CD4-positive, alpha-beta T cell (primary cell): ENCODE results near the gene STEAP3. TPM values are rescaled to one million over a fixed set of nuclear protein-coding genes. Genes with fewer than 3 reads are reported as not detected.

ENCODE experiments used
- ATAC-seq: fragments of 200-7000 bp; cut with Tn5 transposase; one replicate; pipeline ENCODE4 v1.10.0; 2022; ENCODE audit warnings: mild to moderate bottlenecking; ENCODE audit not compliant: poor library complexity
- CTCF ChIA-PET: fragments of 350-600 bp; sonication (Branson Sonifier 250); formaldehyde crosslinking; loops from one replicate; lab custom pipeline; 2021; ENCODE audit warnings: antibody characterized with exemption, inconsistent platforms; lab: Charles Lee
- POLR2A ChIA-PET: fragments of 350-600 bp; sonication (Branson Sonifier 250); formaldehyde crosslinking; loops from one replicate; lab custom pipeline; 2021; ENCODE audit warnings: antibody characterized with exemption, inconsistent platforms; lab: Charles Lee
- DNase-seq, 14 experiments: peaks; one replicate each; pipeline ENCODE4 v3.0.0-alpha.2; 2013 to 2020; ENCODE audit warnings: mixed read lengths in 2 of 14
- H3K27ac ChIP-seq, 2 donors: one replicate each; pipeline versions ENCODE4 v1.5.1 to v1.7.0; 2013; ENCODE audit warnings: low read length in 2 of 2, low read depth in 1 of 2, mild to moderate bottlenecking in 1 of 2
- H3K27me3 ChIP-seq, 2 experiments: 1 replicate in 1 of 2; 2 replicates in 1 of 2; pipeline versions ENCODE4 v1.6.1 to v1.7.0; 2013; ENCODE audit warnings: low read length in 2 of 2, control low read depth in 1 of 2, mild to moderate bottlenecking in 1 of 2, moderate library complexity in 1 of 2; ENCODE audit not compliant: insufficient read depth in 2 of 2, control insufficient read depth in 1 of 2
- H3K36me3 ChIP-seq: one replicate; pipeline ENCODE4 v1.6.1; 2013; ENCODE audit warnings: low read length, control low read depth; ENCODE audit not compliant: insufficient read depth
- H3K4me1 ChIP-seq: one replicate; pipeline ENCODE4 v1.6.1; 2013; ENCODE audit warnings: low read length, control low read depth; ENCODE audit not compliant: insufficient read depth
- H3K4me3 ChIP-seq: one replicate; pipeline ENCODE4 v1.5.1; 2013; ENCODE audit warnings: mild to moderate bottlenecking, low read length, moderate library complexity
- H3K9me3 ChIP-seq, 2 experiments: 1 replicate in 1 of 2; 2 replicates in 1 of 2; pipeline versions ENCODE4 v1.6.1 to v1.7.0; 2013; ENCODE audit warnings: low read length in 2 of 2, mild to moderate bottlenecking in 2 of 2, control low read depth in 1 of 2, moderate library complexity in 1 of 2; ENCODE audit not compliant: control insufficient read depth in 1 of 2, insufficient read depth in 1 of 2
- H3K27ac Mint-ChIP-seq: one replicate; pipeline ENCODE4 v1.8.0; 2020; ENCODE audit warnings: mixed read lengths
- H3K27me3 Mint-ChIP-seq: one replicate; pipeline ENCODE4 v1.8.0; 2021; ENCODE audit warnings: mixed read lengths
- H3K36me3 Mint-ChIP-seq: one replicate; pipeline ENCODE4 v1.8.0; 2021; ENCODE audit warnings: low read depth, mixed read lengths
- H3K4me1 Mint-ChIP-seq: one replicate; pipeline ENCODE4 v1.8.0; 2021; ENCODE audit warnings: low read depth, mixed read lengths
- H3K4me3 Mint-ChIP-seq: one replicate; pipeline ENCODE4 v1.8.0; 2020; ENCODE audit warnings: mild to moderate bottlenecking, mixed read lengths
- H3K9me3 Mint-ChIP-seq: one replicate; pipeline ENCODE4 v1.8.0; 2020; ENCODE audit warnings: mixed read lengths
- intact Hi-C, 2 experiments: fragments of 100-400 bp; cut with DNase I in 1 of 2; cut with micrococcal nuclease in 1 of 2; formaldehyde crosslinking; loops; one replicate each; pipeline versions ENCODE4 v1.15.1 to v1.9.0; 2023 to 2025; cut with DNase I, micrococcal nuclease
- total RNA-seq, 174 experiments: library from RNA in 2 of 174; stranded (reverse) in 2 of 174; gene quantifications; one replicate each; pipeline ENCODE4 v1.2.3 and lab custom pipeline; 2021 to 2026
- TF ChIP-seq, protein P1 (sequence below): fragments of 200-600 bp; IDR thresholded peaks from one replicate; pipeline ENCODE4 v1.8.0; 2022; ENCODE audit warnings: antibody characterized with exemption, mild to moderate bottlenecking

Gene STEAP3
- total RNA-seq, 2 experiments from 2014 or later: not detected

DNA sequence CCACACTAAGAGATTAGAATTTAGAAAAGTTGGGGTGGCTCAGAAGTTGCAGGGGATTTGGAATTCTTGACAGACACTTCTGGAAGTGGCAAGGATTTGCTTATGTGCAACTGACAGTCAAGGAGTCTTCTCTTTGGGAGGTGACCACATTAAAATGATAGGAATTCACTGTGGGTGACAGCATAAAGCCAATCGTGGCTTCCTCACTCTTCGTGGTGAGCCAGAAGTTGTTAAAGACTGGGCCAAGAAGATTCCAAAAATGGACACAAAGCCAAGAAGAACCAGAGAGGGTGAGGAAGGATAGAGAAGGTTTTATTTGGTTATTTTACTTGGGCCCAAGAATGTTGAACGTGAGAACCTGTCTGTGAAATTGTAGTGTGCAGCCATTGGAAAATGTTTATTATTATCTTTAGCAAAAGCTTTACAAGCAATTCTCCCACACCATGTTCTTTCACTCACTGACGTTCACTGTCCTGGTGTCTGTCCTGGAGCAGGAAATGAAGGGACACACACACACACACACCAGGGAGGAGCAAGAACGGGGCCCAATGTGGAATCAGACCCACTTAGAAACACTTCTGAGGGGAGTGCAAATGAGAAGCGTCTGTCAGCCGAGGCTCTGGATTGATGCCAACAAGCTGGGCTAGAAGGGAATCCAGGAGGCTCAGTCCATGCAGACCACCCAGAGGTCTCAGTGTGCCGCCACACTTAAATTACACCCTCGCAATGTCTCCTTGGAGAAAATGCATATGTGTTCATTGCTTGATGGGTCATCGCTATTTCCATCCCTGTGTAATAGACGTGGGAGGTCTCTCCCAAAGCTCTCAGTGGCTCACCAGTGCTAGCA is 37.2 kb downstream of the STEAP3 start:
- H3K4me3 ChIP-seq: no peak overlapping the region
- POLR2A ChIA-PET: no interaction called here
- no peak overlapping the region for H3K27ac Mint-ChIP-seq
- H3K27ac ChIP-seq: no peak overlapping the region
- TF ChIP-seq, protein P1, sequence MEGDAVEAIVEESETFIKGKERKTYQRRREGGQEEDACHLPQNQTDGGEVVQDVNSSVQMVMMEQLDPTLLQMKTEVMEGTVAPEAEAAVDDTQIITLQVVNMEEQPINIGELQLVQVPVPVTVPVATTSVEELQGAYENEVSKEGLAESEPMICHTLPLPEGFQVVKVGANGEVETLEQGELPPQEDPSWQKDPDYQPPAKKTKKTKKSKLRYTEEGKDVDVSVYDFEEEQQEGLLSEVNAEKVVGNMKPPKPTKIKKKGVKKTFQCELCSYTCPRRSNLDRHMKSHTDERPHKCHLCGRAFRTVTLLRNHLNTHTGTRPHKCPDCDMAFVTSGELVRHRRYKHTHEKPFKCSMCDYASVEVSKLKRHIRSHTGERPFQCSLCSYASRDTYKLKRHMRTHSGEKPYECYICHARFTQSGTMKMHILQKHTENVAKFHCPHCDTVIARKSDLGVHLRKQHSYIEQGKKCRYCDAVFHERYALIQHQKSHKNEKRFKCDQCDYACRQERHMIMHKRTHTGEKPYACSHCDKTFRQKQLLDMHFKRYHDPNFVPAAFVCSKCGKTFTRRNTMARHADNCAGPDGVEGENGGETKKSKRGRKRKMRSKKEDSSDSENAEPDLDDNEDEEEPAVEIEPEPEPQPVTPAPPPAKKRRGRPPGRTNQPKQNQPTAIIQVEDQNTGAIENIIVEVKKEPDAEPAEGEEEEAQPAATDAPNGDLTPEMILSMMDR: no peak
- no peaks in the 10 kb centered on the region for H3K36me3 ChIP-seq
- H3K4me3 Mint-ChIP-seq: no peak overlapping the region
- peaks cover 0 to 1% of the 10 kb centered on the region in 2 experiments for H3K27me3 ChIP-seq
- peaks cover 9% of the 10 kb centered on the region for H3K27me3 Mint-ChIP-seq
- H3K36me3 Mint-ChIP-seq: no peaks in the 10 kb centered on the region
- ATAC-seq: no peak
- intact Hi-C loops: no loop called here
- no peaks in the 10 kb centered on the region for H3K9me3 ChIP-seq
- DNase-seq: no peak
- no peaks in the 10 kb centered on the region for H3K9me3 Mint-ChIP-seq
- CTCF ChIA-PET: interaction anchor here (1.3 kb wide), 1 partner anchor 20 kb away, joined by 3 read pairs; no protein-coding TSS in a partner anchor
- H3K4me1 ChIP-seq: no peaks in the 10 kb centered on the region
- no peaks in the 10 kb centered on the region for H3K4me1 Mint-ChIP-seq

DNA sequence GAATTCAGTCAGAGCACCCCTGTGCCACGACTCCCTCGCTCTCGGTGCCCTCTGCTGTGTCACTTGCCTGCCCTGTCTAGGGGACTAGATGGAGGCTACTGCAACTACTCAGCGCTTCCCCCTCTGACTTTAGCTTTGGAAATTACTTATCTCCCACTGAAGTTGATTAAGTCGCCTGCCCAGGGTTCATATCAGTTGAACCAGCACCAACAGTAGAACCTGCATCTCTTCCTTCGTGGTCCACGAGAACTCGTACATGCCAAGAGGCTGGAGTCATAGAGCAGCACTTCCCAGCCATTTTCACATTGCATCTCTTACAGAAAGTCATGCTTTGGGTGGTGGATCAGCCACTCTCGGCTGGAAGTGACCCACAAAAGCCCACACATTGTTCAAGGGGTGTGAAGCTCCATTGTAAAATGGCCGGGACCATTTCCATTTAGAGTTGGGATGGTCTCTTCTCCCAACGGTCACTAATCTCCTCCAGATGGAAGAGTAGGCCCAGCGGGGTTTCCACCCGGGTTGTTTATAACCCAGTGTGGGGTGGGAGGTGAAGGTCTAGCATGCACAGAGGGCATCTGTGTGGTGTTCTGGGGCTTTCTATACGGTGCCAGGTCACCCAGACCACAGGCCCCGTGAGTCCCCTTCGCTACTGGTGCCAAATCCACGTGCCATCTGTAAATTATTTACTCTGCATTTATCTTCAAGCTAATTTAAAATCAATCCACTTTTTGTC is 38.0 kb downstream of the STEAP3 start:
- Histone ChIP-seq H3K27ac (no peak overlapping the region), H3K4me1 (no peaks in the 10 kb centered on the region), H3K4me3 (no peak overlapping the region), H3K27me3 (peaks cover 0 to 2% of the 10 kb centered on the region in 2 experiments), H3K36me3 (no peaks in the 10 kb centered on the region), H3K9me3 (no peaks in the 10 kb centered on the region)
- DNase-seq: no peak
- Mint-ChIP-seq H3K4me3 (no peak overlapping the region), H3K27me3 (peaks cover 12% of the 10 kb centered on the region), H3K9me3 (no peaks in the 10 kb centered on the region), H3K36me3 (no peaks in the 10 kb centered on the region), H3K27ac (no peak overlapping the region), H3K4me1 (no peaks in the 10 kb centered on the region)
- POLR2A ChIA-PET: no interaction called here
- no peak for ATAC-seq
- CTCF ChIA-PET: interaction anchor here (1.3 kb wide), 1 partner anchor 19 kb away, joined by 3 read pairs; no protein-coding TSS in a partner anchor
- intact Hi-C loops: no loop called here
- TF ChIP-seq, protein P1: no peak

DNA sequence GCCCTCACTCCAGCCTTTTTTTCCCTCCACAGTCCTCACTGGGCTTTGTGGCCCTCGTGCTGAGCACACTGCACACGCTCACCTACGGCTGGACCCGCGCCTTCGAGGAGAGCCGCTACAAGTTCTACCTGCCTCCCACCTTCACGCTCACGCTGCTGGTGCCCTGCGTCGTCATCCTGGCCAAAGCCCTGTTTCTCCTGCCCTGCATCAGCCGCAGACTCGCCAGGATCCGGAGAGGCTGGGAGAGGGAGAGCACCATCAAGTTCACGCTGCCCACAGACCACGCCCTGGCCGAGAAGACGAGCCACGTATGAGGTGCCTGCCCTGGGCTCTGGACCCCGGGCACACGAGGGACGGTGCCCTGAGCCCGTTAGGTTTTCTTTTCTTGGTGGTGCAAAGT is 39.4 kb downstream of the STEAP3 start:
- no peak for ATAC-seq
- Histone ChIP-seq H3K27ac (no peak overlapping the region), H3K4me3 (no peak overlapping the region), H3K4me1 (no peaks in the 10 kb centered on the region), H3K36me3 (no peaks in the 10 kb centered on the region), H3K27me3 (peaks cover 0 to 2% of the 10 kb centered on the region in 2 experiments), H3K9me3 (no peaks in the 10 kb centered on the region)
- Mint-ChIP-seq H3K4me3 (no peak overlapping the region), H3K27ac (no peak overlapping the region), H3K36me3 (no peaks in the 10 kb centered on the region), H3K9me3 (no peaks in the 10 kb centered on the region), H3K4me1 (no peaks in the 10 kb centered on the region), H3K27me3 (peaks cover 12% of the 10 kb centered on the region)
- POLR2A ChIA-PET: no interaction called here
- CTCF ChIA-PET: no interaction called here
- TF ChIP-seq, protein P1: no peak
- intact Hi-C loops: no loop called here
- DNase-seq: no peak
